ENCODE data around the gene MCM10. TPM values are rescaled to one million over a fixed set of nuclear protein-coding genes. Genes with fewer than 3 reads are reported as not detected.

Gene MCM10
- total RNA-seq, 1 experiment from 2014 or later, result 43.1 TPM

- ChIA-PET CTCF (no interaction called here), RAD21 (ENCODE audit: low non-redundant PET in 1 of 2, low total read pairs in 2 of 2, uncharacterized antibody in 2 of 2, unreplicated experiment in 2 of 2) (no interaction called here), POLR2A (no interaction called here)
- TF ChIP-seq SRF (IDR thresholded peaks at IDR 0.05; ENCODE audit: low read depth), result no peak
- no peak for TF ChIP-seq CEBPB (IDR thresholded peaks at IDR 0.05; ENCODE audit: low read depth)
- no peak for TF ChIP-seq REST (IDR thresholded peaks at IDR 0.05; ENCODE audit: low read depth)
- no peak for TF ChIP-seq EZH2 (IDR thresholded peaks at IDR 0.05)
- TF ChIP-seq ZNF274 (IDR thresholded peaks at IDR 0.05; ENCODE audit: low read depth, low read length), result no peak
- no peak for TF ChIP-seq JUND (IDR thresholded peaks at IDR 0.05)
- TF ChIP-seq ZBTB33 (IDR thresholded peaks at IDR 0.05; ENCODE audit: extremely low read depth, insufficient replicate concordance, low read length), result no peak
- no peak for TF ChIP-seq POLR2A (IDR thresholded peaks at IDR 0.05; ENCODE audit: borderline replicate concordance, extremely low read depth, insufficient read depth, insufficient read length)
- no peak for TF ChIP-seq YY1 (IDR thresholded peaks at IDR 0.05; ENCODE audit: extremely low read depth, insufficient replicate concordance, low read depth, low read length)
- no peak for TF ChIP-seq TCF7L2 (IDR thresholded peaks at IDR 0.05; ENCODE audit: borderline replicate concordance, extremely low read depth, insufficient read depth, insufficient read length)
- no peak for TF ChIP-seq ZFX (IDR thresholded peaks at IDR 0.05)
- TF ChIP-seq POLR2AphosphoS5 (IDR thresholded peaks at IDR 0.05; ENCODE audit: low read depth, low read length), result no peak
- TF ChIP-seq EZH2phosphoT487 (IDR thresholded peaks at IDR 0.05; ENCODE audit: borderline replicate concordance), result no peak
- no peak for TF ChIP-seq SIN3A (IDR thresholded peaks at IDR 0.05; ENCODE audit: low read depth)
- TF ChIP-seq EGR1 (IDR thresholded peaks at IDR 0.05; ENCODE audit: low read depth), result no peak
- Histone ChIP-seq H3K9me2 (ENCODE audit: insufficient read depth) (no peaks in the 10 kb centered on the region), H3K79me2 (ENCODE audit: insufficient read depth, low read length) (no peaks in the 10 kb centered on the region), H3K36me3 (ENCODE audit: control insufficient read depth in 1 of 2, insufficient read depth in 2 of 2, low read length in 2 of 2) (peaks cover 41 to 68% of the 10 kb centered on the region in 2 experiments), H3K4me2 (ENCODE audit: low read length) (no peak overlapping the region), H3K9ac (ENCODE audit: low read length) (no peak overlapping the region), H3K4me1 (ENCODE audit: control insufficient read depth in 1 of 2, insufficient read depth in 2 of 2, low read length in 2 of 2) (no peaks in the 10 kb centered on the region), H3K9me3 (ENCODE audit: control insufficient read depth in 1 of 2, insufficient read depth in 1 of 2, low read depth in 1 of 2, low read length in 2 of 2) (no peaks in the 10 kb centered on the region), H4K20me1 (ENCODE audit: insufficient read depth) (no peaks in the 10 kb centered on the region), H2AFZ (ENCODE audit: low read depth, low read length, poor library complexity, severe bottlenecking) (no peak overlapping the region), H3K4me3 (replicated peaks in 1 of 2; ENCODE audit: low read depth in 1 of 2, low read length in 2 of 2) (no peak overlapping the region), H3K27ac (ENCODE audit: low read depth, low read length) (no peak overlapping the region), H3K27me3 (ENCODE audit: insufficient read depth, low read length) (no peaks in the 10 kb centered on the region)
- DNase-seq (ENCODE audit: low read depth, low spot score) (no peak), ATAC-seq (no peak)
- intact Hi-C loops (cut with micrococcal nuclease), result no loop called here
- BruUV-seq (replicated peaks), result no TSS peak
Measured at GRCh38 chr10:13201132-13201531, 39.8 kb downstream of the MCM10 start.

Measured in HCT116 (cell line).